Stomach (tissue), 9 donors: ENCODE measurements around the gene DLGAP1. TPM values are rescaled to one million over a fixed set of nuclear protein-coding genes. Genes with fewer than 3 reads are reported as not detected.
A peak's percentile ranks its signal among the peaks of the same experiment; 100 is the strongest.

ENCODE experiments used
- DNase-seq, 2 donors: peaks; one replicate each; pipeline versions ENCODE4 v3.0.0 to v3.0.0-alpha.2; 2013 to 2019
- H3K27ac ChIP-seq, 5 donors: fragments of 200-600 bp in 4 of 5; sonication (generic) in 4 of 5; one replicate each; pipeline ENCODE4 v1.5.1; 2013 to 2019; ENCODE audit warnings: mild to moderate bottlenecking in 1 of 5, moderate library complexity in 1 of 5
- H3K27me3 ChIP-seq, 3 donors: fragments of 200-600 bp; sonication (generic); one replicate each; pipeline ENCODE4 v1.5.1; 2017 to 2019; ENCODE audit warnings: mixed run types in 1 of 3
- H3K36me3 ChIP-seq, 4 donors: fragments of 200-600 bp; sonication (generic); 1 replicate in 3 of 4; 2 replicates in 1 of 4; pipeline ENCODE4 v1.5.1; 2016 to 2019
- H3K4me1 ChIP-seq, 4 donors: fragments of 200-600 bp; sonication (generic); one replicate each; pipeline ENCODE4 v1.5.1; 2016 to 2019
- H3K4me3 ChIP-seq, 4 donors: fragments of 200-600 bp; sonication (generic) in 3 of 4; one replicate each; pipeline ENCODE4 v1.5.1; 2016 to 2019; ENCODE audit warnings: mild to moderate bottlenecking in 1 of 4
- H3K9me3 ChIP-seq, 4 donors: fragments of 200-600 bp; sonication (generic); one replicate each; pipeline ENCODE4 v1.5.1; 2016 to 2019
- CTCF ChIP-seq, 7 experiments: fragments of 450-650 bp in 4 of 7; fragments of 200-600 bp in 3 of 7; sonication (generic) in 3 of 7; IDR thresholded peaks; one replicate each; pipeline ENCODE4 v1.5.1; 2016 to 2019; ENCODE audit warnings: antibody characterized with exemption in 7 of 7, control low read depth in 2 of 7, mild to moderate bottlenecking in 1 of 7
- EP300 ChIP-seq: sonication (generic); formaldehyde crosslinking; IDR thresholded peaks from one replicate; pipeline ENCODE4 v1.6.1; 2017; ENCODE audit warnings: antibody characterized with exemption
- POLR2A ChIP-seq, 4 donors: fragments of 450-650 bp; IDR thresholded peaks; one replicate each; pipeline ENCODE4 v1.6.1; 2016; ENCODE audit warnings: antibody characterized with exemption in 4 of 4, control low read depth in 2 of 4, mild to moderate bottlenecking in 1 of 4, moderate library complexity in 1 of 4
- POLR2AphosphoS5 ChIP-seq, 3 donors: sonication (generic); formaldehyde crosslinking; IDR thresholded peaks; one replicate each; pipeline ENCODE4 v1.6.1; 2016; ENCODE audit warnings: antibody characterized with exemption in 3 of 3
- WGBS, 5 donors: extraction: QIAGEN DNeasy Blood & Tissue Kit in 3 of 5; methylation state at CpG; one replicate each; pipeline versions ENCODE4 v1.1.5 to v1.1.7; 2013 to 2018; 5-methylcytosine and 5-hydroxymethylcytosine counted together
- intact Hi-C: fragments of 100-400 bp; cut with DNase I; formaldehyde crosslinking; loops from one replicate; pipeline ENCODE4 v1.15.1; 2023; ENCODE audit warnings: low total_unique reads
- polyA plus RNA-seq, 3 donors: library from polyadenylated mRNA; stranded (reverse); fragments of 200-250 nt; gene quantifications; one replicate each; pipeline ENCODE4 v1.2.3, GENCODE V29; 2013
- total RNA-seq, 5 donors: library from RNA; depleted of rRNA; stranded (reverse); fragments of >200 nt; gene quantifications; one replicate each; pipeline versions ENCODE4 v1.1.0 to v1.2.3, GENCODE V29; 2014 to 2016
- donor health status: healthy with polysubstance abuse.
- donor health status: Bipolar disorder and iron deficiency.
- donor health status: healthy.

DLGAP1 gene
- total and polyA plus RNA-seq, 8 donors = 0.06 to 7.0 (median 1.3) TPM; not detected in 1

DNA sequence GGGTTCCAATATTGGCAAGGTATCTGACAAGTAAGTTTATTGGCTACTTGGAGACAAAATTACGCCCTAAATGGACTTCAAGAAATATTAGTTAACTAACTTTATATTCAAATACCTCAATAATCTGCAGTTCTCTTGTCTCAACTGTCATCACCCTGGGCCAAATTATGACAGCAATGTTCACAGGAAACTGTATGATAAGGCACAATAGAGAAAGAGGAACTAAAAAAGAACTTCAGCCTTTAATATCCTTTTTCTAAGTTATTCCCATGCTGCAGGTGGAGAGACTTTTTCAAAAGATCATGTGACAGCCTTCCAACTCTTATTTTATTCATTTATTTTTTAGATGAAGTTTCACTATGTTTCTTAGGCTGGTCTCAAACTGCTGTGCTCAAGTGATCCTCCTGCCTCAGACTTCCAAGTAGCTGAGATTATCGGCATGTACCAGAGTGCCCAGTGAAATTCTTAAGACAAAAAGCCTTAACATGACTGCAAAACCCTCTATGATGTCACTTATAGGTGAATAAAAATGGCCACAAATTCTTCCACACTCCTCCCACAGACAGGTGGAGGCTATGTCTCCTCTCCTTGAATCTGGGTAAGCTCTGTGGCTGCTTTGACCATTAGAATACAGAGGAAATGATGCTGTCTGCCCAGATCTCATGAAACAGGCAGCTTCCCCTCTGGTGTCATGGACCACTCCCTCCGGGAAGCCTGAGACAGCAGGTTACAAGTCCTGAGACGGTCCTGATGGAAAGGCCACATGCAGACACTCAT lies 794.2 kb downstream of the DLGAP1 start:
- Histone ChIP-seq H3K27ac (peak overlapping the region in 4 of 5 donors; percentile 2 to 74 (median 44)), H3K4me1 (peaks cover 0 to 28% (median 7%) of the 10 kb centered on the region in 4 donors), H3K4me3 (no peak overlapping the region), H3K9me3 (no peaks in the 10 kb centered on the region), H3K27me3 (no peaks in the 10 kb centered on the region), H3K36me3 (no peaks in the 10 kb centered on the region)
- no peak for TF ChIP-seq EP300
- no peak for TF ChIP-seq CTCF (IDR thresholded peaks at IDR 0.05)
- TF ChIP-seq POLR2A (IDR thresholded peaks at IDR 0.05) = no peak
- no peak for TF ChIP-seq POLR2AphosphoS5 (IDR thresholded peaks at IDR 0.05)
- WGBS, 5 donors = 65 to 85% (median 78%) methylated on average over 4 of the region's 4 CpGs
- no peak for DNase-seq
- intact Hi-C loops = loop anchor here (10.0 kb wide), 1 partner anchor 46 kb away; no protein-coding TSS in a partner anchor

DNA sequence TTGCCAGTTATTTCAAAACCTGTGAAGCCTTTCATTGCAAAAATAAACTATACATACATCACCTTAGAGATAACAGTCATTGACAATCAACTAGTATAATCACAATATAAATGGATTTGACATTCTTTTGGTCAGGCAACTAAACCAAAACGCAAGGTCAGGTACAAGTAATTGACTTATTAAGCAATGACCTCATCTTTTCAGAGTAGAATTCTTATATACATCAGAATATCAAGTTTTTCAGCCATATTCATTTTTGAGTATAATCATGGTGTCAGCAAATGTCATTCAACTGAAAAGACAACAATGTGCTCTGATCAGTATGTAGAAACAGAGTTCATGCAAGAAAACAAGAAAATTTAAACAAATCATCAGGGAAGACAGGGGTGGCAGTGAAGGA lies 796.6 kb downstream of the DLGAP1 start:
- Histone ChIP-seq H3K27ac (no peak overlapping the region), H3K4me3 (no peak overlapping the region)

GRCh38 chr18:3655254-3656050 lies 799.7 kb downstream of the DLGAP1 start:
- Histone ChIP-seq H3K9me3 (no peaks in the 10 kb centered on the region), H3K36me3 (no peaks in the 10 kb centered on the region), H3K4me3 (no peak overlapping the region), H3K27ac (no peak overlapping the region), H3K4me1 (peaks cover 0 to 26% (median 0%) of the 10 kb centered on the region in 4 donors), H3K27me3 (no peaks in the 10 kb centered on the region)
- TF ChIP-seq POLR2AphosphoS5 (IDR thresholded peaks at IDR 0.05) (no peak), POLR2A (IDR thresholded peaks at IDR 0.05) (no peak), CTCF (IDR thresholded peaks at IDR 0.05) (no peak), EP300 (no peak)
- 76 to 85% (median 81%) methylated on average over 15 of the region's 15 CpGs for WGBS, 5 donors
- intact Hi-C loops = no loop called here
- no peak for DNase-seq

More for the DNA sequence above, 796.6 kb downstream of the DLGAP1 start:
- DNase-seq = no peak
- Histone ChIP-seq H3K4me1 (peaks cover 0 to 14% (median 0%) of the 10 kb centered on the region in 4 donors), H3K9me3 (no peaks in the 10 kb centered on the region), H3K27me3 (no peaks in the 10 kb centered on the region), H3K36me3 (no peaks in the 10 kb centered on the region)
- intact Hi-C loops = no loop called here
- WGBS, 5 donors = 73 to 89% (median 76%) methylated on average over 1 of the region's 1 CpG
- TF ChIP-seq POLR2A (IDR thresholded peaks at IDR 0.05) = no peak
- no peak for TF ChIP-seq POLR2AphosphoS5 (IDR thresholded peaks at IDR 0.05)
- no peak for TF ChIP-seq CTCF (IDR thresholded peaks at IDR 0.05)
- no peak for TF ChIP-seq EP300

GRCh38 chr18:3654442-3655253 lies 800.5 kb downstream of the DLGAP1 start:
- intact Hi-C loops = no loop called here
- no peak for DNase-seq
- Histone ChIP-seq H3K4me3 (no peak overlapping the region), H3K27me3 (no peaks in the 10 kb centered on the region), H3K4me1 (peaks cover 0 to 18% (median 0%) of the 10 kb centered on the region in 4 donors), H3K36me3 (no peaks in the 10 kb centered on the region), H3K27ac (no peak overlapping the region), H3K9me3 (no peaks in the 10 kb centered on the region)
- no peak for TF ChIP-seq POLR2AphosphoS5 (IDR thresholded peaks at IDR 0.05)
- no peak for TF ChIP-seq CTCF (IDR thresholded peaks at IDR 0.05)
- no peak for TF ChIP-seq POLR2A (IDR thresholded peaks at IDR 0.05)
- TF ChIP-seq EP300 = no peak
- WGBS, 5 donors = 71 to 80% (median 73%) methylated on average over 11 of the region's 11 CpGs
